ENCODE measurements around the gene MPP2. TPM values are rescaled to one million over a fixed set of nuclear protein-coding genes. Genes with fewer than 3 reads are reported as not detected.

Gene MPP2
- total and polyA plus RNA-seq, 2 of the 13 experiments (the other 11 are each of a cell fraction or from before 2014, with no cell fraction given) = 0.20 to 1.7 TPM

DNA sequence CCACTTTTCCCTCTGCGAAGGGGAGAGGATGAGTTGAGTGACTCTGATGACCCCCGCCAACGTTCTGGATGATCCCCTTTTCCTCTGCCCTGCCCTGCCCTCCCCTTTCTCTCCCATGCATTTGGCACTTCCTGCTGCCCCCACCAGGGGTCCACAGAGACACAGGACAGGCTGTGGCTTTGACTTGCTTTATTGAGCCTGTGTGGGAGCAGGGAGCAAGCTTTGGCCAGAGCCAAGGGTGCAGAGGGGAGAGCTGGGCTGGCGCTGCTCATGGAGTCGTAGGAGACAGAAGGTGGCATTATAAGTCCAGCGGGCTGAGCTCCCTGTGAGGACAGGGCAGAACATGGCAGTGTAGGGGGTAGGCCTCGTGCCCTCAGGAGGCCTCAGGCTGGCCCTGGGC lies 33.3 kb upstream of the MPP2 start (continued):
- TF ChIP-seq IKZF4 (CRISPR knock-in tag; IDR thresholded peaks at IDR 0.05; ENCODE audit: borderline replicate concordance, low read depth, not compliant biosample characterization) (no peak), ZBTB1 (CRISPR knock-in tag; IDR thresholded peaks at IDR 0.05; ENCODE audit: borderline replicate concordance) (no peak), FOXP1 (IDR thresholded peaks at IDR 0.05) (no peak), FOXP1 (CRISPR knock-in tag; IDR thresholded peaks at IDR 0.05) (no peak), ZNF263 (CRISPR knock-in tag; IDR thresholded peaks at IDR 0.05) (no peak), GATAD1 (CRISPR knock-in tag; IDR thresholded peaks at IDR 0.05) (no peak), SALL1 (CRISPR knock-in tag; IDR thresholded peaks at IDR 0.05) (peak; percentile 33; the same call in 1 of the 2 replicates), SP140L (CRISPR knock-in tag; IDR thresholded peaks at IDR 0.05; ENCODE audit: borderline replicate concordance) (no peak), ZNF550 (CRISPR knock-in tag; IDR thresholded peaks at IDR 0.05; ENCODE audit: borderline replicate concordance) (no peak), ZNF780A (CRISPR knock-in tag; IDR thresholded peaks at IDR 0.05) (0 out of 2 replicates have a peak, but pooled peaks have one; percentile 29), ZNF790 (CRISPR knock-in tag; IDR thresholded peaks at IDR 0.05; ENCODE audit: borderline replicate concordance) (no peak), AGO2 (optimal IDR thresholded peaks at IDR 0.05; ENCODE audit: low read depth, low read length) (no peak), ZBTB8A (CRISPR knock-in tag; IDR thresholded peaks at IDR 0.05; ENCODE audit: borderline replicate concordance, low read depth) (no peak), ZNF343 (CRISPR knock-in tag; IDR thresholded peaks at IDR 0.05) (no peak), ZNF230 (CRISPR knock-in tag; IDR thresholded peaks at IDR 0.05) (no peak), STAG1 (CRISPR knock-in tag; IDR thresholded peaks at IDR 0.05) (peak; percentile 90)
- TF ChIP-seq, protein P1, sequence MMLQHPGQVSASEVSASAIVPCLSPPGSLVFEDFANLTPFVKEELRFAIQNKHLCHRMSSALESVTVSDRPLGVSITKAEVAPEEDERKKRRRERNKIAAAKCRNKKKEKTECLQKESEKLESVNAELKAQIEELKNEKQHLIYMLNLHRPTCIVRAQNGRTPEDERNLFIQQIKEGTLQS (CRISPR knock-in tag; IDR thresholded peaks at IDR 0.05) = 0 out of 2 replicates have a peak, but pooled peaks have one; percentile 26
- TF ChIP-seq, protein P2, sequence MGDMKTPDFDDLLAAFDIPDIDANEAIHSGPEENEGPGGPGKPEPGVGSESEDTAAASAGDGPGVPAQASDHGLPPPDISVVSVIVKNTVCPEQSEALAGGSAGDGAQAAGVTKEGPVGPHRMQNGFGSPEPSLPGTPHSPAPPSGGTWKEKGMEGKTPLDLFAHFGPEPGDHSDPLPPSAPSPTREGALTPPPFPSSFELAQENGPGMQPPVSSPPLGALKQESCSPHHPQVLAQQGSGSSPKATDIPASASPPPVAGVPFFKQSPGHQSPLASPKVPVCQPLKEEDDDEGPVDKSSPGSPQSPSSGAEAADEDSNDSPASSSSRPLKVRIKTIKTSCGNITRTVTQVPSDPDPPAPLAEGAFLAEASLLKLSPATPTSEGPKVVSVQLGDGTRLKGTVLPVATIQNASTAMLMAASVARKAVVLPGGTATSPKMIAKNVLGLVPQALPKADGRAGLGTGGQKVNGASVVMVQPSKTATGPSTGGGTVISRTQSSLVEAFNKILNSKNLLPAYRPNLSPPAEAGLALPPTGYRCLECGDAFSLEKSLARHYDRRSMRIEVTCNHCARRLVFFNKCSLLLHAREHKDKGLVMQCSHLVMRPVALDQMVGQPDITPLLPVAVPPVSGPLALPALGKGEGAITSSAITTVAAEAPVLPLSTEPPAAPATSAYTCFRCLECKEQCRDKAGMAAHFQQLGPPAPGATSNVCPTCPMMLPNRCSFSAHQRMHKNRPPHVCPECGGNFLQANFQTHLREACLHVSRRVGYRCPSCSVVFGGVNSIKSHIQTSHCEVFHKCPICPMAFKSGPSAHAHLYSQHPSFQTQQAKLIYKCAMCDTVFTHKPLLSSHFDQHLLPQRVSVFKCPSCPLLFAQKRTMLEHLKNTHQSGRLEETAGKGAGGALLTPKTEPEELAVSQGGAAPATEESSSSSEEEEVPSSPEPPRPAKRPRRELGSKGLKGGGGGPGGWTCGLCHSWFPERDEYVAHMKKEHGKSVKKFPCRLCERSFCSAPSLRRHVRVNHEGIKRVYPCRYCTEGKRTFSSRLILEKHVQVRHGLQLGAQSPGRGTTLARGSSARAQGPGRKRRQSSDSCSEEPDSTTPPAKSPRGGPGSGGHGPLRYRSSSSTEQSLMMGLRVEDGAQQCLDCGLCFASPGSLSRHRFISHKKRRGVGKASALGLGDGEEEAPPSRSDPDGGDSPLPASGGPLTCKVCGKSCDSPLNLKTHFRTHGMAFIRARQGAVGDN (CRISPR knock-in tag; IDR thresholded peaks at IDR 0.05) = peak; percentile 50
- TF ChIP-seq, protein P3, sequence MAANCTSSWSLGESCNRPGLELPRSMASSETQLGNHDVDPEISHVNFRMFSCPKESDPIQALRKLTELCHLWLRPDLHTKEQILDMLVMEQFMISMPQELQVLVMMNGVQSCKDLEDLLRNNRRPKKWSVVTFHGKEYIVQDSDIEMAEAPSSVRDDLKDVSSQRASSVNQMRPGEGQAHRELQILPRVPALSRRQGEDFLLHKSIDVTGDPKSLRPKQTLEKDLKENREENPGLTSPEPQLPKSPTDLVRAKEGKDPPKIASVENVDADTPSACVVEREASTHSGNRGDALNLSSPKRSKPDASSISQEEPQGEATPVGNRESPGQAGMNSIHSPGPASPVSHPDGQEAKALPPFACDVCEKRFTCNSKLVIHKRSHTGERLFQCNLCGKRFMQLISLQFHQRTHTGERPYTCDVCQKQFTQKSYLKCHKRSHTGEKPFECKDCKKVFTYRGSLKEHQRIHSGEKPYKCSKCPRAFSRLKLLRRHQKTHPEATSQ (CRISPR knock-in tag; IDR thresholded peaks at IDR 0.05; ENCODE audit: borderline replicate concordance) = no peak
- TF ChIP-seq, protein P4, sequence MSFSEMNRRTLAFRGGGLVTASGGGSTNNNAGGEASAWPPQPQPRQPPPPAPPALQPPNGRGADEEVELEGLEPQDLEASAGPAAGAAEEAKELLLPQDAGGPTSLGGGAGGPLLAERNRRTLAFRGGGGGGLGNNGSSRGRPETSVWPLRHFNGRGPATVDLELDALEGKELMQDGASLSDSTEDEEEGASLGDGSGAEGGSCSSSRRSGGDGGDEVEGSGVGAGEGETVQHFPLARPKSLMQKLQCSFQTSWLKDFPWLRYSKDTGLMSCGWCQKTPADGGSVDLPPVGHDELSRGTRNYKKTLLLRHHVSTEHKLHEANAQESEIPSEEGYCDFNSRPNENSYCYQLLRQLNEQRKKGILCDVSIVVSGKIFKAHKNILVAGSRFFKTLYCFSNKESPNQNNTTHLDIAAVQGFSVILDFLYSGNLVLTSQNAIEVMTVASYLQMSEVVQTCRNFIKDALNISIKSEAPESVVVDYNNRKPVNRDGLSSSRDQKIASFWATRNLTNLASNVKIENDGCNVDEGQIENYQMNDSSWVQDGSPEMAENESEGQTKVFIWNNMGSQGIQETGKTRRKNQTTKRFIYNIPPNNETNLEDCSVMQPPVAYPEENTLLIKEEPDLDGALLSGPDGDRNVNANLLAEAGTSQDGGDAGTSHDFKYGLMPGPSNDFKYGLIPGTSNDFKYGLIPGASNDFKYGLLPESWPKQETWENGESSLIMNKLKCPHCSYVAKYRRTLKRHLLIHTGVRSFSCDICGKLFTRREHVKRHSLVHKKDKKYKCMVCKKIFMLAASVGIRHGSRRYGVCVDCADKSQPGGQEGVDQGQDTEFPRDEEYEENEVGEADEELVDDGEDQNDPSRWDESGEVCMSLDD (CRISPR knock-in tag; IDR thresholded peaks at IDR 0.05; ENCODE audit: borderline replicate concordance) = no peak
- TF ChIP-seq, protein P5, sequence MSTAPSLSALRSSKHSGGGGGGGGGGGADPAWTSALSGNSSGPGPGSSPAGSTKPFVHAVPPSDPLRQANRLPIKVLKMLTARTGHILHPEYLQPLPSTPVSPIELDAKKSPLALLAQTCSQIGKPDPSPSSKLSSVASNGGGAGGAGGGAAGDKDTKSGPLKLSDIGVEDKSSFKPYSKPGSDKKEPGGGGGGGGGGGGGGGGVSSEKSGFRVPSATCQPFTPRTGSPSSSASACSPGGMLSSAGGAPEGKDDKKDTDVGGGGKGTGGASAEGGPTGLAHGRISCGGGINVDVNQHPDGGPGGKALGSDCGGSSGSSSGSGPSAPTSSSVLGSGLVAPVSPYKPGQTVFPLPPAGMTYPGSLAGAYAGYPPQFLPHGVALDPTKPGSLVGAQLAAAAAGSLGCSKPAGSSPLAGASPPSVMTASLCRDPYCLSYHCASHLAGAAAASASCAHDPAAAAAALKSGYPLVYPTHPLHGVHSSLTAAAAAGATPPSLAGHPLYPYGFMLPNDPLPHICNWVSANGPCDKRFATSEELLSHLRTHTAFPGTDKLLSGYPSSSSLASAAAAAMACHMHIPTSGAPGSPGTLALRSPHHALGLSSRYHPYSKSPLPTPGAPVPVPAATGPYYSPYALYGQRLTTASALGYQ (CRISPR knock-in tag; IDR thresholded peaks at IDR 0.05) = no peak

Measured in HepG2 (cell line).